Endothelial cell (in vitro differentiated cells): ENCODE data around the gene RNF111. TPM values are rescaled to one million over a fixed set of nuclear protein-coding genes. Genes with fewer than 3 reads are reported as not detected.
A peak's percentile ranks its signal among the peaks of the same experiment; 100 is the strongest.
"Not testable (repeated sequence)": the region's sequence is repeated elsewhere in the genome, so short reads cannot be mapped to it uniquely, and the experiment has no call there.

Experiments
- DNase-seq: peaks from one replicate; pipeline ENCODE4 v3.0.0; 2021; ENCODE audit warnings: low spot score
- H3K27ac Mint-ChIP-seq: one replicate; pipeline ENCODE4 v1.8.0; 2021; ENCODE audit warnings: mixed read lengths, inconsistent platforms; ENCODE audit not compliant: unreplicated experiment
- H3K27me3 Mint-ChIP-seq: one replicate; pipeline ENCODE4 v1.8.0; 2021; ENCODE audit warnings: mild to moderate bottlenecking, moderate library complexity, mixed read lengths, inconsistent platforms; ENCODE audit not compliant: unreplicated experiment
- H3K36me3 Mint-ChIP-seq: one replicate; pipeline ENCODE4 v1.8.0; 2021; ENCODE audit warnings: mild to moderate bottlenecking, low read depth, mixed read lengths, inconsistent platforms; ENCODE audit not compliant: unreplicated experiment
- H3K4me1 Mint-ChIP-seq: one replicate; pipeline ENCODE4 v1.8.0; 2021; ENCODE audit warnings: mild to moderate bottlenecking, mixed read lengths, inconsistent platforms; ENCODE audit not compliant: unreplicated experiment
- H3K4me3 Mint-ChIP-seq: one replicate; pipeline ENCODE4 v1.8.0; 2021; ENCODE audit warnings: mild to moderate bottlenecking, mixed read lengths, inconsistent platforms; ENCODE audit not compliant: unreplicated experiment
- H3K9me3 Mint-ChIP-seq: one replicate; pipeline ENCODE4 v1.8.0; 2021; ENCODE audit warnings: mixed read lengths, inconsistent platforms; ENCODE audit not compliant: unreplicated experiment
- total RNA-seq: library from RNA; stranded (reverse); fragmentation: NEBNext Ultra II Directional; extraction: Animal tissue kit (Norgen Biotek cat#: 25700); gene quantifications from one replicate; pipeline ENCODE4 v1.2.1, GENCODE V29; 2021; ENCODE audit not compliant: unreplicated experiment
- TF ChIP-seq, protein P1 (sequence below): fragments of 200-600 bp; sonication (generic); IDR thresholded peaks from one replicate; pipeline ENCODE4 v1.5.0; 2021; ENCODE audit warnings: antibody characterized with exemption; ENCODE audit not compliant: unreplicated experiment

RNF111 gene
- total RNA-seq, 1 donor from 2014 or later: 53.4 TPM

DNA sequence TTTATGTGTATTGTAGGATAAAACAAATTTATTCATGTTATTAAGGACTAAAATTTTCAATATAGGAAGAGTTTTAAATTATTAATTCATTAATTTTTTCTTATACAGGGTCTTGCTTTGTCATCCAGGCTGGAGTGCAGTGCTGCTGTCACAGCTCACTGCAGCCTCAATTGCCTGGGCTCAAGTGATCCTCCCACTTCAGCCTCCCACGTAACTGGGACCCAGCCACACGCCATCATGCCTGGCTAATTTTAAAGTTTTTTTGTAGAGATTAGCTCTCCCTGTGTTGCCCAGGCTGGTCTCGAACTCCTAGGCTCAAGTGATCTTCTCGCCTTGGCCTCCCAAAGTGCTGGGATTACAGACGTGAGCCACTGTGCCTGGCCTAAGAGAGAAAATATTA, 132.2 kb downstream of the RNF111 start:
- peaks cover 5% of the 10 kb centered on the region for H3K36me3 Mint-ChIP-seq
- TF ChIP-seq, protein P1, sequence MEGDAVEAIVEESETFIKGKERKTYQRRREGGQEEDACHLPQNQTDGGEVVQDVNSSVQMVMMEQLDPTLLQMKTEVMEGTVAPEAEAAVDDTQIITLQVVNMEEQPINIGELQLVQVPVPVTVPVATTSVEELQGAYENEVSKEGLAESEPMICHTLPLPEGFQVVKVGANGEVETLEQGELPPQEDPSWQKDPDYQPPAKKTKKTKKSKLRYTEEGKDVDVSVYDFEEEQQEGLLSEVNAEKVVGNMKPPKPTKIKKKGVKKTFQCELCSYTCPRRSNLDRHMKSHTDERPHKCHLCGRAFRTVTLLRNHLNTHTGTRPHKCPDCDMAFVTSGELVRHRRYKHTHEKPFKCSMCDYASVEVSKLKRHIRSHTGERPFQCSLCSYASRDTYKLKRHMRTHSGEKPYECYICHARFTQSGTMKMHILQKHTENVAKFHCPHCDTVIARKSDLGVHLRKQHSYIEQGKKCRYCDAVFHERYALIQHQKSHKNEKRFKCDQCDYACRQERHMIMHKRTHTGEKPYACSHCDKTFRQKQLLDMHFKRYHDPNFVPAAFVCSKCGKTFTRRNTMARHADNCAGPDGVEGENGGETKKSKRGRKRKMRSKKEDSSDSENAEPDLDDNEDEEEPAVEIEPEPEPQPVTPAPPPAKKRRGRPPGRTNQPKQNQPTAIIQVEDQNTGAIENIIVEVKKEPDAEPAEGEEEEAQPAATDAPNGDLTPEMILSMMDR: no peak
- peaks cover 1% of the 10 kb centered on the region for H3K27me3 Mint-ChIP-seq
- no peaks in the 10 kb centered on the region for H3K4me1 Mint-ChIP-seq
- no peak overlapping the region for H3K27ac Mint-ChIP-seq
- H3K4me3 Mint-ChIP-seq: no peak overlapping the region
- no peaks in the 10 kb centered on the region for H3K9me3 Mint-ChIP-seq
- no peak for DNase-seq

DNA sequence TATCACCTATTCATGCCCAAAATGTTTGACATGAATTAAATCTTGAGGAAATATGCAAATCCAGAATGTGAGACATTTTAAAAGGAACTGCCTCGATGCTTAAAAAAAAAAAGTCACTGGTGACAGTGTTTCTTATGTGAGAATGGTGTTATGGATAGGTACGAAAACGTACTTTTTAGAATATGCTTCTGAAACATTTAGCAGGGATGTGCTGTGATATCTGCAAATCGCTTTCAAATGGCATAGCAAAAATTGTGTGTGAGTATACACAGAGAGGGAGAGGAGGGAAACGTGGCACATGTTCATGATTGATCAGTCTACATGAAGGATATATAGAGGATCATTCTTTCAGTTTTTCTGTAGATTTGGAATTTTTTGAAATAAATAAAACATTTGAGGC, 133.5 kb downstream of the RNF111 start:
- Mint-ChIP-seq H3K4me3 (no peak overlapping the region), H3K4me1 (no peaks in the 10 kb centered on the region), H3K27ac (no peak overlapping the region), H3K9me3 (no peaks in the 10 kb centered on the region), H3K27me3 (peaks cover 2% of the 10 kb centered on the region), H3K36me3 (peaks cover 5% of the 10 kb centered on the region)
- no peak for DNase-seq
- TF ChIP-seq, protein P1: no peak

DNA sequence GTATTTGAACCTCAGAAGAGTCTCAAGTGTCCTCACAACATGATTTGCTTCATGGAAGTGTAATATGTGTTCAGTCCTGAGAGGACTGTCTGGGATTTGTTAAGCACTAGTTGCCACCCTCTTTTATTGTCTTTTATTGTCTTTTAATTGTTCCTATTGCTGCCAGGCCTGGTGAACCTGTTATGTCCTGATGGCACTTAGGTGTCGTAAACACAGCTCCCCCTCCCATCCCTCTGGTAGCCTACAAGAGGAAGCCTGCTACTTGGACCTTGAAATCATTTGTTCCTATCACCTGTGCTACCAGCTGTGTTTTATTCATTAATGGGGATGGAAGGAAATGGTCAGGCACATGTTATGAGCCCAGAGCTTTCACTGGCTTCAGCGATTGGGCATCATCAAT, 136.8 kb downstream of the RNF111 start:
- H3K4me3 Mint-ChIP-seq: no peak overlapping the region
- H3K9me3 Mint-ChIP-seq: no peaks in the 10 kb centered on the region
- no peaks in the 10 kb centered on the region for H3K4me1 Mint-ChIP-seq
- no peak for DNase-seq
- H3K27ac Mint-ChIP-seq: no peak overlapping the region
- peaks cover 4% of the 10 kb centered on the region for H3K27me3 Mint-ChIP-seq
- H3K36me3 Mint-ChIP-seq: peaks cover 23% of the 10 kb centered on the region
- TF ChIP-seq, protein P1: no peak

DNA sequence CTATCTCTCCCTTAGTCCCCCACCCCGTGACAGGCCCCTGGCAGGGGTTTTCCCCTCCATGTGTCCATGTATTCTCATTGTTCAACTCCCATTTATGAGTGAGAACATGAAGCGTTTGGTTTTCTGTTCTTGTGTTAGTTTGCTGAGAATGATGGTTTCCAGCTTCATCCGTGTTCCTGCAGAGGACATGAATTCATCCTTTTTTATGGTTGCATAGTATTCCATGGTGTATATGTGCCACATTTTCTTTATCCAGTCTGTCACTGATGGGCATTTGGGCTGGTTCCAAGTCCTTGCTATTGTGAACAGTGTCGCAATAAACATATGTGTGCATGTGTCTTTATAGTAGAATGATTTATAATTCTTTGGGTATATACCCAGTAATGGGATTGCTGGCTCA, 138.2 kb downstream of the RNF111 start:
- not testable (repeated sequence) for H3K27ac Mint-ChIP-seq, H3K4me3 Mint-ChIP-seq

DNA sequence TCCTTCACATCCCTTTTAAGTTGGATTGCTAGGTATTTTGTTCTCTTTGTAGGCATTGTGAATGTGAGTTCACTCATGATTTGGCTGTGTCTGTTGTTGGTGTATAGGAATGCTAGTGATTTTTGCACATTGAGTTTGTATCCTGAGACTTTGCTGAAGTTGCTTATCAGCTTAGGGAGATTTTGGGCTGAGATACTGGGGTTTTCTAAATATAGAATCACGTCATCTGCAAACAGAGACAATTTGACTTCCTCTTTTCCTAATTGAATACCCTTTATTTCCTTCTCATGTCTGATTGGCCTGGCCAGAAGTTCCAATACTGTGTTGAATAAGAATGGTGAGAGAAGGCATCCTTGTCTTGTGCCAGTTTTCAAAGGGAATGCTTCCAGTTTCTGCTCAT, 139.8 kb downstream of the RNF111 start:
- not testable (repeated sequence) for H3K4me1 Mint-ChIP-seq, H3K9me3 Mint-ChIP-seq, H3K4me3 Mint-ChIP-seq, H3K27ac Mint-ChIP-seq, DNase-seq, H3K27me3 Mint-ChIP-seq
- peaks cover 47% of the 10 kb centered on the region for H3K36me3 Mint-ChIP-seq

More for the DNA sequence above, 138.2 kb downstream of the RNF111 start:
- not testable (repeated sequence) for H3K9me3 Mint-ChIP-seq, H3K27me3 Mint-ChIP-seq, H3K4me1 Mint-ChIP-seq, DNase-seq
- H3K36me3 Mint-ChIP-seq: peaks cover 36% of the 10 kb centered on the region

DNA sequence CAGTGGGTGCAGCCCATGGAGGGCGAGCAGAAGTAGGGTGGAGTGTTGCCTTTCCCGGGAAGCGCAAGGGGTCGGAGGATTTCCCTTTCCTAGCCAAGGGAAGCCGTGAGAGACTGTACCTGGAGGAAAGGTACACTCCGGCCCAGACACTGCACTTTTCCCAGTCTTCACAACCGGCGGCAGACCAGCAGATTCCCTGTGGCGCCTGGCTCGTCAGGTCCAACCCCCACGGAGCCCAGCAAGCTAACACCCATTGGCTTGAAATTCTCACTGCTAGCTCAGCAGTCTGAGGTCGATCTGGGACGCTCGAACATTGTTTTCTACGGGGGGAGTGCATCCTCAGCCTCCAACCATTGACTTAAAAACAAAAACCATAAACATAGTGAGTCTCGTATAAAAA, 144.0 kb downstream of the RNF111 start:
- H3K36me3 Mint-ChIP-seq: peaks cover 63% of the 10 kb centered on the region
- H3K9me3 Mint-ChIP-seq: no peaks in the 10 kb centered on the region
- TF ChIP-seq, protein P1: no peak
- no peak for DNase-seq
- H3K4me1 Mint-ChIP-seq: no peaks in the 10 kb centered on the region
- peaks cover 3% of the 10 kb centered on the region for H3K27me3 Mint-ChIP-seq
- H3K4me3 Mint-ChIP-seq: peak overlapping the region; percentile 47
- no peak overlapping the region for H3K27ac Mint-ChIP-seq
